MCF 10A (cell line): ENCODE measurements around the gene AK9. TPM values are rescaled to one million over a fixed set of nuclear protein-coding genes. Genes with fewer than 3 reads are reported as not detected.
"Not testable (repeated sequence)": the region's sequence is repeated elsewhere in the genome, so short reads cannot be mapped to it uniquely, and the experiment has no call there.

Source experiments
- BruUV-seq: library from RNA; stranded (reverse); fragments of 400-500 nt; replicated peaks from 2 replicates; lab custom pipeline; 2021; lab: Mats Ljungman, UMichigan
- CTCF ChIA-PET: fragments of 300-600 bp; sonication (Branson Sonifier 250); formaldehyde crosslinking; extraction: SDS; loops from one replicate; lab custom pipeline; 2021; ENCODE audit warnings: antibody characterized with exemption, inconsistent platforms; lab: Yijun Ruan, JAX
- POLR2A ChIA-PET: fragments of 300-600, 350-650 bp; sonication (Branson Sonifier 250); formaldehyde crosslinking; extraction: SDS; loops from one replicate; lab custom pipeline; 2020; ENCODE audit warnings: antibody characterized with exemption, inconsistent platforms; lab: Yijun Ruan, JAX
- DNase-seq: peaks from one replicate; pipeline ENCODE4 v3.0.0-alpha.2; 2018; ENCODE audit not compliant: unreplicated experiment
- H3K27ac Mint-ChIP-seq: one replicate; pipeline ENCODE4 v1.8.0; 2022; ENCODE audit warnings: mild to moderate bottlenecking, low read depth, mixed read lengths; ENCODE audit not compliant: unreplicated experiment
- H3K27me3 Mint-ChIP-seq: one replicate; pipeline ENCODE4 v1.8.0; 2022; ENCODE audit warnings: mixed read lengths; ENCODE audit not compliant: insufficient read depth, unreplicated experiment
- H3K36me3 Mint-ChIP-seq: one replicate; pipeline ENCODE4 v1.8.0; 2022; ENCODE audit warnings: mild to moderate bottlenecking, moderate library complexity, mixed read lengths; ENCODE audit not compliant: insufficient read depth, unreplicated experiment
- H3K4me1 Mint-ChIP-seq: one replicate; pipeline ENCODE4 v1.8.0; 2022; ENCODE audit warnings: mixed read lengths; ENCODE audit not compliant: insufficient read depth, unreplicated experiment
- H3K4me3 Mint-ChIP-seq: one replicate; pipeline ENCODE4 v1.8.0; 2022; ENCODE audit warnings: mild to moderate bottlenecking, moderate library complexity, mixed read lengths; ENCODE audit not compliant: unreplicated experiment
- H3K9me3 Mint-ChIP-seq: one replicate; pipeline ENCODE4 v1.8.0; 2022; ENCODE audit warnings: mixed read lengths; ENCODE audit not compliant: unreplicated experiment
- intact Hi-C: fragments of 100-400 bp; cut with micrococcal nuclease; formaldehyde crosslinking; loops from 2 replicates; pipeline ENCODE4 v1.14.1; 2022
- total RNA-seq: library from RNA; stranded (reverse); gene quantifications from 2 replicates; pipeline ENCODE4 v1.2.3, GENCODE V29; 2022
- TF ChIP-seq, protein P1 (sequence below): fragments of 200-600 bp; IDR thresholded peaks from one replicate; pipeline ENCODE4 v1.8.0; 2022; ENCODE audit warnings: antibody characterized with exemption, mild to moderate bottlenecking; ENCODE audit not compliant: unreplicated experiment

AK9 gene
- total RNA-seq, 1 experiment from 2014 or later, result 4.7 TPM

DNA sequence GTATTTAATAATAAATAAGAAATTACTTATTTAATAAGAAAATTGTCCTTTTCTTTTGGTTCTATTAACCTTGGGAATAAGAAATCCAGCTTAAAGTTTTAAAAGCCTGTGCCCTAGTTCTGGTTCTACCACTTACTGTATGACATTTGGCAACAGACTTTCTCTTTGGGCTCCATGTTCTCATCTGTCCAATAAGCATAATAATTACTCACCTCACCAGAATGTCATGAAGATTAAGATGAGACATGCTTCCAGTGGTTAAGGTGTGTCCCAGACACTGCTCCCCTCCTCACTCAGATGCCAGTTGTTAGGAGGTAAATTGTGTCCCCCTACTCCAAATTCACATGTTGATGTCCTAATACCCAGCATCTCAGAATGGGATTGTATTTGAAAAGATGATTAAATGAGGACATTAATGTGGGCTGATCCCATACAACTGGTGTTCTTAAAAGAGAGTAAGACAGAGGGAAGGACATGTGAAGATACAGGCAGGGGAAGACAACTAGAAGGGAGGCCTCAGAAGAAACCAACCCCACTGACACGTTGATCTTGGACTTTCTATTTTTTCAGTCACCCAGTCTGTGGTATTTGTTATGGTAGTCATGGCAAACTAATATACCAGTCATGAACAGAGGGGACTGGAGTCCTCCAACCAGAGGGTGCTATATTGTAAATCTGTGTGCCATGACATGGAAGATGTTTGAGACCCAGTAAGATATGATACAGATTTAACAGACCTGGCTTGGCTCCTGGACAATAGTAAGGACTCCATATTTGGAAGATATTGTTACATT lies 229.1 kb downstream of the AK9 start:
- ChIA-PET CTCF (no interaction called here), POLR2A (interaction anchor here (0.7 to 3.2 kb wide), 3 partner anchors 14 to 455 kb away, joined by 3 to 10 read pairs (median 8); partner anchors contain the start of genes PPIL6 and SMPD2)
- BruUV-seq, result no TSS peak
- Mint-ChIP-seq H3K27ac (peak overlapping the region; percentile 43), H3K9me3 (no peaks in the 10 kb centered on the region), H3K36me3 (peaks cover 52% of the 10 kb centered on the region), H3K4me1 (peaks cover 13% of the 10 kb centered on the region), H3K27me3 (no peaks in the 10 kb centered on the region), H3K4me3 (no peak overlapping the region)
- intact Hi-C loops, result no loop called here
- no peak for DNase-seq
- TF ChIP-seq, protein P1, sequence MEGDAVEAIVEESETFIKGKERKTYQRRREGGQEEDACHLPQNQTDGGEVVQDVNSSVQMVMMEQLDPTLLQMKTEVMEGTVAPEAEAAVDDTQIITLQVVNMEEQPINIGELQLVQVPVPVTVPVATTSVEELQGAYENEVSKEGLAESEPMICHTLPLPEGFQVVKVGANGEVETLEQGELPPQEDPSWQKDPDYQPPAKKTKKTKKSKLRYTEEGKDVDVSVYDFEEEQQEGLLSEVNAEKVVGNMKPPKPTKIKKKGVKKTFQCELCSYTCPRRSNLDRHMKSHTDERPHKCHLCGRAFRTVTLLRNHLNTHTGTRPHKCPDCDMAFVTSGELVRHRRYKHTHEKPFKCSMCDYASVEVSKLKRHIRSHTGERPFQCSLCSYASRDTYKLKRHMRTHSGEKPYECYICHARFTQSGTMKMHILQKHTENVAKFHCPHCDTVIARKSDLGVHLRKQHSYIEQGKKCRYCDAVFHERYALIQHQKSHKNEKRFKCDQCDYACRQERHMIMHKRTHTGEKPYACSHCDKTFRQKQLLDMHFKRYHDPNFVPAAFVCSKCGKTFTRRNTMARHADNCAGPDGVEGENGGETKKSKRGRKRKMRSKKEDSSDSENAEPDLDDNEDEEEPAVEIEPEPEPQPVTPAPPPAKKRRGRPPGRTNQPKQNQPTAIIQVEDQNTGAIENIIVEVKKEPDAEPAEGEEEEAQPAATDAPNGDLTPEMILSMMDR, result no peak

DNA sequence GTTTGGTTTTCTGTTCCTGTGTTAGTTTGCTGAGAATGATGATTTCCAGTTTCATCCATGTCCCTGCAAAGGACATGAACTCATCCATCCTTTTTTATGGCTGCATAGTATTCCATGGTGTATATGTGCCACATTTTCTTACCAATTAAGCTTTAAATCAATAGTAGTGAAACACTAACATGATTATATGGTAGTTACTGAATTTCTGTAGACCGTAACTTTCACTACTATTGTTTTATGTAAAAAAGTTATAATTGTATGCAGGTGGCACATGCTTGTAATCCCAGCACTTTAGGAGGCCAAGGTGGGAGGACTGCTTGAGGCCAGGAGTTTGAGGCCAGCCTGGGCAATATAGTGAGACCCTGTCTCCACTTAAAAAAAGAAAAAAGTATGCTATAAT lies 229.8 kb downstream of the AK9 start:
- Mint-ChIP-seq H3K36me3 (peaks cover 46% of the 10 kb centered on the region), H3K4me1 (peaks cover 18% of the 10 kb centered on the region)
- CTCF ChIA-PET, DNase-seq, H3K9me3 Mint-ChIP-seq, H3K4me3 Mint-ChIP-seq, intact Hi-C loops, BruUV-seq, H3K27me3 Mint-ChIP-seq, H3K27ac Mint-ChIP-seq: not testable (repeated sequence)
- POLR2A ChIA-PET, result interaction anchor here (2.3 to 3.2 kb wide), 2 partner anchors 13 to 20 kb away, joined by 8 to 10 read pairs; partner anchors contain the start of genes PPIL6 and SMPD2

DNA sequence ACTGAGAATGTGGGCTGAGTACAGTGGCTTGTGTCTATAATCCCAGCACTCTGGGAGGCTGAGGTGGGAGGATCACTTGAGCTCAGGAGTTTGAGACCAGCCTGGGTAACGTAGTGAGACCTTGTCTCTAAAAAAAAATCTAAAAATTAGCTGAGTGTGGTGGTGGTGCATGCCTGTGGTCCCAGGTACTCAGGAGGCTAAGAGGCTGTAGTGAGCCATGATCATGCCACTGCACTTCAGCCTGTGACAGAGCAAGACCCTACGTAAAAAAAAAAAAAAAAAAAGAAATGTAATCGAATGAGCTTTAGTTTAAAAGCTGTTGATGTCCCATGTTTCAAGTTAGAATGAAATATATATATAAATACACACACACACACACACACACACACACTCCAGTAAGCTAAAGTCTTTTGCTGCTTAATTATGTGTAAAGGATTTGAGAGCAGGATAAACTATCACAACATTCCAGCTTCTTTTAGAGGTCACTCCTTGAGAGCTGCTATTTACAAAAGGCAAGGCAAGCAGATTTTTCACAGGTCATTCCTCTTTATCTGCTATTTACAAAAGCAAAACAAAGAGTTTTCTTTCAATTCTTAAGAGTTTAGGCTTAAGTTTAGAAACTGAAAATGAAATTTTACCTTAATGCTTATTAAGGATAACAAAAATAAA lies 230.7 kb downstream of the AK9 start:
- no TSS peak for BruUV-seq
- TF ChIP-seq, protein P1, result no peak
- peaks cover 18% of the 10 kb centered on the region for H3K4me1 Mint-ChIP-seq
- peaks cover 37% of the 10 kb centered on the region for H3K36me3 Mint-ChIP-seq
- H3K9me3 Mint-ChIP-seq, result no peaks in the 10 kb centered on the region
- H3K27ac Mint-ChIP-seq, result no peak overlapping the region
- H3K4me3 Mint-ChIP-seq, result no peak overlapping the region
- POLR2A ChIA-PET, result interaction anchor here (1.5 to 3.2 kb wide), 3 partner anchors 12 to 78 kb away, joined by 3 to 10 read pairs (median 8); partner anchors contain the start of genes CD164, PPIL6 and SMPD2
- CTCF ChIA-PET, result interaction anchor here (0.6 kb wide), 1 partner anchor 231 kb away, joined by 4 read pairs; the partner anchor contains the start of genes AK9 and FIG4
- intact Hi-C loops, result no loop called here
- DNase-seq, result no peak
- no peaks in the 10 kb centered on the region for H3K27me3 Mint-ChIP-seq

DNA sequence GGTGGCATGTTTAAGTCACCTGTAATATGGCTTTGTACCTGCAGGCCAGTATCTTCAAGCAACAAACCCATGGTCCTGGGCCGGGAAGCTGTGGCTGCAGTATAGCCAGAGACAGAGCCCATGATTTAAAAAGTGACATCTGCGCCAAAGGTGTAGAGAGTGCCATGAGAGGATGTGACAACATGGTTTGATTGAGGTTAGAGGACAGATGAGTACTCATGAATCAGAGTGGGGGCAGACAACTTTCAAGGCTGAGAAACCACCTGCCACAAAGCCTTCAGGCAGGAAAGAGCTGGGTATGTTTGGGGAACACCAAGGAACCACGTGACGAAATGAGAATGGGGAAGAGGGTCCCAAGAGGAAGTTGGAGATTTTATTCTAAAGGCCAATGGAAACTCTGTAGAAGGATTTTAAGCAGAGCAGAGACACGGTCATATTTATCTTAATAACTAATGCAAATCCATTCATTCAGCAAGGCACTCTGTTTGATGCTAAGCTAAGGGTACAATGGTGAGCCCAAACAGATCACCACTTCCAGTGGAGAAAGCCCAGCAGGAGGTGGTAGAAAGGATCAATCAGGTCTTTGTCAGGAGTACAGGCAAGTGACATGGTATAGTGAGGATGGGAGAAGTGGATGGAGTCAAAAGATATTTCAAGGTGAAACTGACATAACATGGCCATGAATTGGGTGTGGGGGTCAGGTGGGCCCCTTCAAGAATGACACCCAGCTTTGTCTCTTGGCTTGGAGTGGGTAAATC lies 232.0 kb downstream of the AK9 start:
- no TSS peak for BruUV-seq
- no peak for DNase-seq
- TF ChIP-seq, protein P1, result no peak
- H3K36me3 Mint-ChIP-seq, result peaks cover 23% of the 10 kb centered on the region
- intact Hi-C loops, result loop anchor here (5.0 kb wide), 1 partner anchor 77 kb away; the partner anchor contains the start of gene CD164
- no peak overlapping the region for H3K27ac Mint-ChIP-seq
- H3K4me1 Mint-ChIP-seq, result peaks cover 18% of the 10 kb centered on the region
- POLR2A ChIA-PET, result interaction anchor here (1.7 to 3.2 kb wide), 2 partner anchors 14 to 18 kb away, joined by 5 to 8 read pairs; partner anchors contain the start of genes PPIL6 and SMPD2
- no peak overlapping the region for H3K4me3 Mint-ChIP-seq
- H3K9me3 Mint-ChIP-seq, result no peaks in the 10 kb centered on the region
- CTCF ChIA-PET, result interaction anchor here (0.6 kb wide), 1 partner anchor 290 kb away, joined by 3 read pairs; no protein-coding TSS in a partner anchor
- H3K27me3 Mint-ChIP-seq, result no peaks in the 10 kb centered on the region
